ENCODE results near the gene ATP8A2.
"Not testable (repeated sequence)": the region's sequence is repeated elsewhere in the genome, so short reads cannot be mapped to it uniquely, and the experiment has no call there.

Gene ATP8A2

DNA sequence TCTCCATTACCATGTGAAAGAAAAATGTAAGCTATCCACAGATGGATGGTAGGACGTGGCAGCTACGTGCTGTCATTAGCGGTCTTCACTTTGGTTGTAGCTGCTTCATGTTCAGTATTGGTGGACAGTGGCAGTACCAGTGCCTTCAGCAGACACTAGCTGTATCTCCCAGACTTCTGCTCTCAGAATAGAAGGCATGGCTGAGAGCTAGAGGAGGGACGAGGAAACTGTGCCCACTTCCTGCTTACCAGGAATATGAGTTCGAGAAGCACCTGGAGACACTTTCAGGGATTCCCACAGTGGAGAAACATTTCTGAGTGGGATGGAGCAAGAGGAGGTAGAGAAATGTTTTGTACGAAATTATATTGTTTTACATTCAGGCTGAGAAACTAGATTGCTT, 686.9 kb downstream of the ATP8A2 start:
- no peak for DNase-seq

DNA sequence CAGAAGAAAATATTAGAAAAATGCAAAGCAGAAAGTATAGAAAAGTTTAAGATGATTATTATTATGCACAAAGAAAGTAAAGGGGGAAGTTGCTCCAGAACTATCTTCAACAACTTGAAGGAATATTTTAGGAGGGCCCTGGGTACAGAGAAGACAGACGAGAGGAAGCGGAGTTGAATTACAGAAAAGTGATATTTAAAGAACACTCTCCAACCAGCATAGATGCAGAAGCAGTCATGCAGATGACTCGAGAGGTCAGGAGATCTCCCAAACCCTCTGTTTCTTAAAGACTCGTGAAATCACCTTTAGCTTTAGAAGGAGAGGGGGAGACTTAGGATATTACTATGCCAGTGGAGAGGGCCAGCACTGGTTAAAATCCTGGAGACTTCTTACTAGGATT, 688.6 kb downstream of the ATP8A2 start:
- no peak for DNase-seq

DNA sequence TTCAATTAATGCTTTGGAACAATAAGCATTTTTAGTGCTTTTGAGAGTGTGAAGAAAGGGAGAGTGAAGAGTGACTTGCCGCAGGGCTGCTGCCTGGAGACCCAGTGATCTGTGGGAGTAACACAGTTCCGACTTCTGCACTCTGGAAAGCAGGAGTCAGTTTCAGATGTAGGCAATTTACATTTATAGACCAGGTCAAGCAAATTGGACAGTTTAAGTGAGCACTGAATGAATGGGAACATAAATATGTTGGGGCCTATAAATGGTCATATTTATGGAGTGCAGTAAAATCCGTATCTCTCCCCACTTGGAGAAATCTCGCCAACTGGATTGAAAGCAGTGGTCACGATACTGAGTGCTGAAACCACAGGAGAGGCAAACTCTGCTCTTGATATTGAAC, 689.5 kb downstream of the ATP8A2 start:
- no peak for DNase-seq

DNA sequence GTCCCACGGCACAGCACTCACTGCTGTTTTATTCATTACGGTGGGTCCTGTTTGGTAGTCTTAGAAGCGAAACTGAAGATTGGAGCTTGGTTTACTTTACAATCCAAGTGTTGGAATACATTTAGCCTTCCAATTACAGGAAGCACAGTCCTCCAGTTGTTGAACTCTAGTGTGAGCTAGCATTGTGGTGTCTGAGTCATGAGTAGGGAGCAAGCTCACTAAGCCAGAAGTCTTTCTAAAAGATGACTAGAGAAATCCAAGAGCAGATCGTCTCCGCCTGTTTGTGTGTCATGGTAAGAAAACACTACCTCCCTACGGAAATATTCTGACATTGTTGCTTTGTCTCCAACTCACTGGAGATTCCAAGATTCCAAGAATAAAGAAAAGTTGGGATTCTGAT, 690.2 kb downstream of the ATP8A2 start:
- no peak for DNase-seq

DNA sequence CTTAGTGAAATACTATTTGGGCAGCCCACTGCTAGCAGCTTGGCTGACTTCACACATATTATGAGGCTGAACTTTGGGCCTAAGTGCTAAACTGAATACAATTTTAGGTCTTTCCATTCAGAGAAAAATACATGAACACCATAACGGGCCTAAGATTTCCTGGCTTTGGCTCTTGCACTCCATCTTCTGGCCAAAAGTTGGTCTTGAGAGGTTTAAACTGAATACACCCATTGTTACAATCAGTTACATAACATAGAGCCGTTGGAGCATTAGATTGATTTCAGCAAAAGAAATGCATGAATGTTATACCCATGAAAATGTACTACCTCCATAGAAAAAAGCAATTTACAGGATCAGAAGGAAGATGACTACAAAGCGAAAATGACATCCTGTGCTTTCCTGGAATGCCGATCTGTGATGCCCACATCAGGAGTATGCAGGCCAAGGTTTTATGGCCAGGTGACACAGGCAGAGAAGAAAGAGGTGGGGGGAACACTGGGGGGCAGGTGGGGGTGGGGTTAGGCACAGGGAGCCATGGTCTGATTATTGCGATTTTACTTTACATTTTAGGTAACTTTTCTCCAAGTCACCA, 691.2 kb downstream of the ATP8A2 start:
- peak in 2 of 5 experiments; percentile 18 to 46 for DNase-seq

DNA sequence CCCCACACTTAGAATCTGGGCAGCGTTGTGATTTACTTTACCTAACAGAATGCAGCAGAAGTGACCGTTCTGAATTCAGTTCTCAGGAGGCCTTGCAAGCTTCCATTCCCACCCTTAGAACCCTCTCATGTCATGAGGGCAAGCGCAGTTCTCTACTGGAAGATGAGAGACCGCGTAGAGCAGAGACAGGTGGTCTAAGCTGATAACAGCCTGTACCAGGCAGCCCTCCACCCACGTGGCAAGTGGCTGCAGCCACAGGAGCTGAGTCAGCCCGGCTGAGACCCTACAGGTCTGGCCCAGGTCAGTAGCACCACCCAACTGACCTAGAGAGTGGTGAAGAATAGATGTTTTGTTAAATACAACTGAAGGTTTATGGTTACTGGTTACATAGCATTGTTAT, 694.7 kb downstream of the ATP8A2 start:
- not testable (repeated sequence) for DNase-seq

DNA sequence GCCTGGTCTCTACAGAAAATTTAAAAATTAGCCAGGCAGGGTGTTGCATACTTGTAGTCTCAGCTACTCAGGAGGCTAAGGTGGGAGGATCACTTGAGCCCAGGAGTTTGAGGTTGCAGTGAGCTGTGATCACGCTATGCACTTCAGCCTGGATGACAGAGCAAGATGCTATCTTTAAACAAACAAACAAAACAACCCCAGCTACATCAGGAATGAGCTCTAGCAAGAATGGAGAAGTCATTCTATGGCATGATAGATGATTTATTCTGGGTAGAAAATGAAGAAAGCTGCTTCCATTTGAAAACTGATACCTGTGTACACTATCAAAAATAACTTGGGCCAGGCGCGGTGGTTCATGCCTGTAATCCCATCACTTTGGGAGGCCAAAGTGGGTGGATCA, 695.8 kb downstream of the ATP8A2 start:
- DNase-seq = no peak

DNA sequence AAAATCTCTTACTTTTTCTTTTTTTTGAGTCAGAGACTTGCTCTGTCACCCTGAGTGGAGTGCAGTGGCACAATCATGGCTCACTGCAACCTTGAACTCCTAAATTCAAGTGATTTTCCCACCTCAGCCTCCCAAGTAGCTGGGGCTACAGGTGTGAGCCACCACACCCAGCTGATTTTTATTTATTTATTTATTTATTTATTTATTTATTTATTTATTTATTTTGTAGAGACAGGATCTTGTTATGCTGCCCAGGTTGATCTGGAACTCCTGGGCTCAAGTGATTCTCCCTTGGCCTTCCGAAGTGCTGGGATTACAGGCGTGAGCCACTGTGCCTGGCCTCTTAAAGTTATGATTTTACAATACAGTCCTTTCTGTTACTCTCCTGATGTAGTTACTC, 696.6 kb downstream of the ATP8A2 start:
- not testable (repeated sequence) for DNase-seq

DNA sequence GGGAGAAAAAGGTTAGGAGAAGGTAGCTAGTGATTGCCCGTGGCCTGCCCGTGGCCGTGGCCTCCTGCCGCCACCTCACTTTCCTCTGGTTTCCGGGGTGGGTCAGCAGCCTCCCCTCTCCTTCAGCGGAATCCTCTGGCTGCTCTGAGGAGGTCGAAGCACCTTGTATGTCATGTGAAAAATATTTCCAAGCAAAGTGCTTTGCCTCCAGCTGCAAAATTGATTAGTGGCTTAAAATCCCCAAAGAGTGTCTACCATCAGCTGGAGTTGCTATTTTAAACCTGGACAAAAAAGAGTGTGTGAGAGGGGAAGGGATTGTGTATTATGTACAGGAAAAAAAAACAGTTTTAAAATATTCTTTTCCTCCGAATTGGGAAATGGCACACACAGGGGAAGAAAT, 697.9 kb downstream of the ATP8A2 start:
- not testable (repeated sequence) for DNase-seq

DNA sequence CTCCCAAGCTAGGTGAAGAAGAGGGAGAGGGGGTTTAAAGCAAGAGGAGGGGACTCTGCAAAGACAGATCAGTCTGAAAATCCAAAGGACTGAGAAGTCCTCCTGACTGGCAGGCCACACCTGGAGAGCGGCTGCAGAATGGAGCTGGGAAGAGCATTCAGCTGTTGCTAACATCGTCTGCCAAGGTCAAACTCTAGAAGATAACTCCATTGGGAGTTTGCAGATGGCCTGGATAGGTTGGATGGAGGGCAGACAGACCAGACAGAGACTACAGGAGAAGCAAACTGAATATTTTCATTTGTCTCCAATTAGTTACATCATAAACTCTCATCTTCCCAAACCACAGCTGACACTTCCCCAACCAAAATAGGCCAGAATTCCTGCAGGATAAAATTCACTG, 699.9 kb downstream of the ATP8A2 start:
- DNase-seq = no peak

DNA sequence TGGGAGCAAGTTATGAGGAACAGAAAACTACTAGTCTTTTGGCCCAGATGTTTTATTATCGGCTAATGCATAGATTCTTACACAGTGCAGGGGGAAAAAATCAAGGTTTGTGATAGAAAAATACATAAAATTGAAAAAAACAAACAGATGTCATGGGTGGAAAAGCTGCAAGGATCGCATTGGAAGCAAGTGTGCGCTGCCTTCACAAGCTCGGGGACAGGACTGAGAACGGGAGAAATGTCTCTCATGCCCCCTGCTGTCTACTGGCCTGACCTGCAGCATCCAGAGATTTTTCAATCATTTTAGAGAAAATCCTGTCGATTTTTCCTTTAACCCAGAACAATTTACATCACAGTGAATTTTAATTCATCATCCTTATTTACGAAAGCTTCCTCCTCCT, 700.6 kb downstream of the ATP8A2 start:
- not testable (repeated sequence) for DNase-seq

DNA sequence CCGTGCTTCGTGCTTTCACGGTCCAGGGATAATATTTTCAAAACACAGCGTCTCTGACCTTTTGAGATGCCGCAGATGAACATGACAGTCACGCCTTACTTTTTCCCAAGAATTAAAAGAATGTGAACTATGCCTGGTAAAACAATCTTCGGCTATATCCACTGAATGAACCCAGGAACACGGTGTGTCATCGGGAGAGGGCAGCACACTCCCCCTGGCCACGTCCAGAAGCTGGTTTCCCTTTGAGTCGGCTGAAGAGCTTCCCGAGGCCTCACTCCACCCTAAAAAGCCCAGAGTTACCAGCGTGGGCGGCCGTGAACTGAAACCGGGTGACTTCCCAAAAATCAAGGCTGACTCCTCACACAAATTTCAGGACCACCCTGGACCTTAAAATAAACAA, 702.9 kb downstream of the ATP8A2 start:
- DNase-seq = no peak
